ENCODE results near the gene TRMT11. TPM values are rescaled to one million over a fixed set of nuclear protein-coding genes. Genes with fewer than 3 reads are reported as not detected.
"Not testable (repeated sequence)": the region's sequence is repeated elsewhere in the genome, so short reads cannot be mapped to it uniquely, and the experiment has no call there.

The TRMT11 gene
- polyA plus RNA-seq (ENCODE audit: insufficient read depth in 1 of 5, insufficient read length in 5 of 5, low replicate concordance in 1 of 5): 10 to 100 TPM; 23.3 to 34.3 (median 28.3) TPM
- long read RNA-seq, donor 1, transcript TRMT11-201 (13 exons, 1,565 nt): major isoform, 10 of 10 reads
- long read RNA-seq, donor 1, partial matches to known transcripts: 0 of 10 reads
- long read RNA-seq, donor 1, other reads (novel, unspliced or antisense): 0 of 10 reads
- long read RNA-seq, donor 2, partial matches to known transcripts: 0 of 4 reads
- long read RNA-seq, donor 2, other reads (novel, unspliced or antisense): 0 of 4 reads
- long read RNA-seq, donor 3, partial matches to known transcripts: 0 of 1 reads
- long read RNA-seq, donor 3, other reads (novel, unspliced or antisense): 0 of 1 reads
- long read RNA-seq, donor 4, partial matches to known transcripts: 0 of 3 reads
- long read RNA-seq, donor 4, other reads (novel, unspliced or antisense): 0 of 3 reads
- long read RNA-seq, donor 5, partial matches to known transcripts: 0 of 4 reads
- long read RNA-seq, donor 5, other reads (novel, unspliced or antisense): 0 of 4 reads
- long read RNA-seq, donor 6, partial matches to known transcripts: 0 of 3 reads
- long read RNA-seq, donor 6, other reads (novel, unspliced or antisense): 0 of 3 reads
- long read RNA-seq, donor 7, transcript TRMT11-201 (13 exons, 1,565 nt): major isoform, 5 of 5 reads
- long read RNA-seq, donor 7, partial matches to known transcripts: 0 of 5 reads
- long read RNA-seq, donor 7, other reads (novel, unspliced or antisense): 0 of 5 reads
- long read RNA-seq, donor 8, partial matches to known transcripts: 0 of 2 reads
- long read RNA-seq, donor 8, other reads (novel, unspliced or antisense): 0 of 2 reads

DNA sequence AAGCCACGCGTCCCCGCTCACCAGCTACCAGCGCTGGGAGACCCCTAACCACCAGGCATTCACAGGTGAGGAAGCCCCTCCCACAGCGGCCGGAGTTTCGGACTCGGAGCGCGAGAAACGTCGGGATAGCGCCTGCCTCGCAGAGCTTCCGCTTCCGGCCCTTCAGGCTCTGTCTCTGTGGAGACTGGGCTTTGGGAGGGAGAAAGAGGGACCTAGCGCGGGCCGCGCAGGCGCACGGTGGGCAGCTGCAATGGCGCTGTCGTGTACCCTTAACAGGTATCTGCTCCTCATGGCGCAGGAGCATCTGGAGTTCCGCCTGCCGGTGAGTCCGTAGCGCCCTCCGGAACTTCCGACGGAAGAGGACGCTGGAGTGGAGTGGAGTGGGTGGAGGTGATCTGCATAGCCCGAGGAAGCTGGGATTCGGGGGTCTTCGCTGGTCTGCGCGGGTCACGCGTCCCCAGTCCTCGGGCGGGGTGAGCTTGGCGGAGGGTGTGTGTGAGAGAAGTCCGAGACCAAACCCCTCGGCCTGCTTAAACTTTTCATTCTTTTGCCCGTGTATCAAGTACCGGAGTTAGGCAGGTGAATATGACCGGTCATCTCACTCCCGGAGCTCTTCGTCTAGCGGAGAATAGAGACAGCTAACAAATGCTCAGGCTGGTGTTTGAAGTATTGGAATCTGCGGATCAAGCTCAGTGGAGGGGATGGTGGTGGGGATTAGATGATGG is at the start of gene TRMT11:
TSS of gene TRMT11 (plus strand) at position 240 of the 725 bp plus-strand sequence. CDS start at position 251, 11 bp downstream.
- peak; percentile 88 for DNase-seq

DNA sequence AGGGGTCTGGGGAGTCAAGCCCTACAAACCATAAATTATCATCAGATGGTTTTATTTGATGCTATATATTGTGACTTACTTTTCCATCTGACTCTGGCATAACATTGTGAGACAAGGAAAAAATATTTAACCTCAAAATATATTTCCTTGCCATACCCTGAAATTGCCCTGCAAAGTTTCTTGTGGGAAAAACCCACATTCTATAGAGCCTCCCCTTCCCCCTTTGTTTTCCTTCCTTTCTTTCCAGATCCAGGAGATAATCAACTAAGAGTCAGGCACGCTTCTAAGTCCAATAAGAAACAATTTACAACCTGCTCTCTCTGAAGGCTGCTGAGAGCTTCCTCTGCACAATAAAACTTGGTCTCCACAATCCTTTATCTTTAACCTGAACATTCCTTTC is 47.3 kb upstream of the TRMT11 start:
- DNase-seq: no peak

DNA sequence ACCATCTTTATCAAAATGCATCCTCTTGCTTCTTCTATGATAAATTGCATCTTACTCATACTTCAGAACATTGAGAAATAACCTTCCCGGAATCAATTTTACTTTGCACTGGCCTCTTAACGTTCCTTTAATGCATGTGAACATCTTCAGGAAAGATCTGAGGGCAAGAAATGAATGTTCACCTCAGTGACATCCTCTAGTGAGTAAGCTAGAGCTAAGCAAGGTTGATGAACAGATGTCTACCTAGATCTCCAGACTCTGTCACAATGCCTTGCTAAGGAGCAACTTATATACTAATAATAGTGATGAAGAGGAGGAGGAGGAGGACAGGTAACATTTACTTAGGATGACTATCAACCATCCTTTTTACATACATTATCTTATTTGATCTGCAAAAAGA is 46.5 kb upstream of the TRMT11 start:
- DNase-seq: no peak

DNA sequence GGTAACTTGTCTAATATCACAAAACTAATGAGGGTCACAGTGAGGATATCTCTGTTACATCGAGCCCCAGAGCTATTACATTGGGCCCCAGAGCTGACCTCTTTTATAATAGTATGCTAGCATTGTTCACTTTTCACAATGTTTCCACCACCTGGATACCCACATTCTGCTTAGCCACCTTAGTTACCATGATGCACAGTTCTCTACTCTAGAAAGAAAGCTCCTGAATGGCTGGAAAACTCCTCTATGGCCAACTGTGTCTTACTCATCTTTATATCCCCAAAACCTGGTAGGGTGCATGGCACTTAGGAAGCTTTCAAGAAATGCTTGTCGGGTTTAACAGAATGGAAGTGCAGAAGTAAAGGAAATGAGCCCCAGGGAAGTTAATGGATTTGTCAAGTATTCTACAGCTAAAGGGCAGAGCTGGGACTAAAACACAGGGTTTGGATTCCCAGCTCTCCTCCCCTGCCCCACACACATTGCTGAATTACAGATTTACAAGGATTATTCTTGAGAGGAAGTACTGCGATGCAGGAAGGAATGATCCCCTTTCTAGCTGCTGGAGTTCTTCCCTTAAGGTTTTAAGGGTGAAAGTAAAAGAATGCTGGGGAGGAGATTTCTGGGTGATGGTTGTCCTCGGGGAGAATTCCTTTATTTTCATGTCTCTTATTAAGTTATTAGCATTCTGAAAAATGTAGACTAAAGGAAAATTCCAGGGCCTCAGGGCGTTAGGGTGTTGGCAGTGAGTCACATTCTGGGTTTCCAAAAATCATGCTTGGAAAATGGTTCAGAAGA is 45.9 kb upstream of the TRMT11 start:
- DNase-seq: no peak

DNA sequence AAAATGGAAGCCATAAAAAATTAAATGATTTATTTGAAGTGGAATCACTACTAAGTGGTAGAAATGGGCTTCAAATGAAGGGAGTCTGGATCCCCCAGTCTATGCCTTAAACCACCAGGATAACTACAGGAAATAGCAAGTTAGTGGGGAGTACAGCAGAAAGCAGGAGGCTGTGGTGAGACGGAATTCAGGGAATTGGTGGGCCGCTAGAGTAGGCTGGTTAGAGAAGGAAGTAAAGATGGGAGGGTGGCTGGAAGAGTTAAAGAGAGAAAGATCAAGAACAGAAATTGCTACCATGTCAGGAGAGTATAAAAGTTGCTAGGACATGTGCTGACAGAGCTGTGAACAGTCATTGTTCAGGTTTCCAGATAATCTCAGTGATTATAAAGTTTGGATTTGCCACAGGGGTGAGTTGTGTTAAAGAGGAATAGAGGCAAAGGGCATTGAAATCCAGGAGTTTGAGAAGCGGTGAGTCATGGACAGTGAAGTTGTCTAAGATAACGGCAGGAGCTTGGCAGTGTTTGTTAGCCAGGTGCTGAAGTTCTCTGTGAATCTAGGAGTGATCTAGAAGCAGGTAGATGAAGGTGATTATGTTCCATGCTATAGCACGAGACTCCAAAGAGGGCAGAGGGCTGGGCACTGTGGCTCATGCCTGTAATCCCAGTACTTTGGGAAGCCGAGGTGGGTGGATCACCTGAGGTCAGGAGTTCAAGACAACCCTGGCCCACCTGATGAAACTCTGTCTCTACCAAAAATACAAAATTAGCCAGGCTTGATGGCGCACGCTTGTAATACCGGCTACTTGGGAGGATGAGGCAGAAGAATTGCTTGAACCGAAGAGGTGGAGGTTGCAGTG is 43.4 kb upstream of the TRMT11 start:
- no peak for DNase-seq

DNA sequence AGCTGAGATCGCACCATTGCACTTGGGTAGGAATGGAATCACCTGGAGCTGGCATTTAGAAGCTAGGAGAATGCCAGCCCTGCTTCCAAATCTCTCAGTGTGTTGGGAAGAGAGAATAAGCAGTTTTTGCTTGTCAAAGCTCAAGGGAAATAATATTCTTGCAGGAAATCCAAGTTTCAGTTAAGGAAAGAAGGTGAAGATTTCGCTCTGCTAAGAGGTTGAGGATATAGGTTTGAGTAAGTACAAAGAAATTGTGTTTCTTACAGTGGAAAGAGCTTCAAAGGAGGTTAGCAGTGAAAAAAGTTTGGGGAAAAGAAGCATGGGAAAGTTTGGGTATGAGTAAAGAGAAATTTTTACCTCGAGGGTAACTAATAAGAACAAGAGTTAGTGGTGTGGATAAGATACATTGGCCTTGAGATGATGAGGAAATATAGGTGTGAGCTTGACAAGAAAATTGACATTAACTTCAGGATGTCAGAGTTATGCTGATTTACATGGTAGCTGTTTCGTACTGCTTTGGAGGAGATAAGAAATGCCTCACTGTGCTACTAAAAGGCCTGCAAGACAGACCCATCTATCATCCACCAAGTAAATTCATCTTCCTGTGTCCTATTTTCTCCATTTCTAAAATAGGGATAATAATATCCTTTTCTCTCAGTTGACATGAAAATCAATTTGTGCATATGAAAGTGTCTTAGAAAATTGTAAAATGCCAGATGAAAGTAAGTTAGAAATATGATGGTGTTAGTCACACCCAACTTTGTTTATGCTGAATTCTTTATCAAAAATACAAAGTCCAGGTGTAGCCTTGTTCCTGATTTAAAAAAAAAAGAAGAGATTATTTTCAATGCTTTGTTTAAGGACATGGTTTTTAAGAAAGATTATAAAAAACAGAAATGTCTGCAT is 42.6 kb upstream of the TRMT11 start:
- DNase-seq: no peak

DNA sequence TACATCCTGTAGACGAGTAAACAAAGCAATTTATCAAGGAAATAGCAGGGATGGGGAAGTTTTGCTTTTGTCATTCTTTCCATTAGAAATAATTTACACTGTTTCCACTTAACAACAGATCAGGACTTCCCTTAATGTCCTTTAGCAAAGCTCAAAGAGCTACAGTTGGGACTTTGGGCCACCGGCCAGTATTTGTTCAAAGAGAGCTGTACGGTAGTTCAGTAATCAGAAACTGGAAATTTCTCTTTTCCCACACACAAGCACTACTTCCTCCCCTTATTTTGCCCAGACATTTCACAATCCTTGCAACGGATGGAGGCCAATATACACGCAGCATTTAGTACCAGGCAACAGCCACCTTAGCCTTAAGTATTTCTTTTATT is 41.9 kb upstream of the TRMT11 start:
- DNase-seq: peak; percentile 72 to 78

DNA sequence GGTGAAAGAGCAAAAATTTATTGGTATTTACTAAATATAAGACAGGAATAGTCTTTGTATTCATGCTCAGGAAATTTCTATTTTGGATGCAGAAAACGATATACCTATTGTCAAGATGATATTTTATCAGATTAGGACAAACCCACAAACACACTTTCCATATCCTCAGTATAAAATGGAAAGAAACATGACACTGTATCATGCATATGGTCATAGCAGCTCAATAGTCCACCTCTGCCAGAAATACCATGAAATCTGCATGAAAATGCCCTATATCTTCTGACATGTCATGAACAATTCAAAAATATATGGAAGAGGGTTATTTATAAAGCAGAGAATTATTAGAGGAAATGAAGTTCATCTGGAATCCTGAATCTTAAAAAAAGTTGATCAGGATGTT is 41.4 kb upstream of the TRMT11 start:
- DNase-seq: no peak

DNA sequence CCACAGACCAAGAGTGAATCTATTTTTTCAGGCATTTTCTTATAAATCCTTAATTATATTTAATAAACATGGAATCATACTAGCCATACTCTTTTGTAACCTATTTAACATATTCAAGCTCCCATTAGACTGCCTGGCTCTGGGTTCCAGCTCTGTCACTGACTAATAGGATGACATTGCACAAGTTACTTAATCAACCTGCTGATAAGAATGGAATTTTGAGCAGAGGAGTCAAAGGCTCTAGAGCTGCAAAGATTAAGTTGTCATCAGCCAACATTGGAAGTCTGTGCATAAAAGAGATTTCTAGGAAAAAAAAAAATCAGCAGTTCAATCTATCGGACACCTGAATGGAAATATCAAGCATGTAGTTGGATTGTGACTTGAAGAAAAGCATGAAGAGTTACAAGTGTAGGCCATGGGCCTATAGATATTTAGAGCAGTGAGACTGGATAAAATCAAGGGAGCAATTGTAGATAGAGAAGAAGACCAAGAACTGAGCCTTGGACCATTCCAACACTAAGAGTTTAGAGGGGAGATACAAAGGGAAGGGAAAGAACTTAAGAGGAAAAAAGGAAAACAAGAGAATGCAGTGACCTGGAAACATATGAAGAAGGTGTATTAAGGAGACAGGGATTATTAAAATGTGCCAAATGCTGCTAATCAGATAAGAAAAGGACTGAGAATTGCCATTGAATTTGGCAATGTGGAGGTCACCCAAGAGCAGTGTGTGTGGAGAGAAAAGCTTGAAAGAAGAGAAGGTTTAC is 40.8 kb upstream of the TRMT11 start:
- no peak for DNase-seq

DNA sequence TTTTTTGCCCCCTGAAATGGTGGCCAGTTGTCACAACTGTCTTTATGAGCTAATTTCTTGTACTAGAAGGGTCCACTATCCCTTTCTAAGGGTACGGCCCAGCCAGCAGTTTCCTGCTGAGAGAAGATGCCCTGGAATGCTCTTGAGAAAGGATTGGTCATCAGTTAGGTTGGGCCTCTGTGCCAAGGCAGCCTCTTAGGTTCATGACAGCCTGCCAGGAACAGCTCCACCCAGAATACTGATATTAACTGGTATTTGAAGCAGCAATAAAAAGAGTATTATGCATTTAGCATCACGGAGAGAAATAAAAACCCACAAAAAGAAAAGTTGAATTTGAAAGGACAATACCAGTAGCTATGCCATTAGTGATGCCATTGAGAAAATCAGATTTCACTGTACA is 38.7 kb upstream of the TRMT11 start:
- DNase-seq: no peak

DNA sequence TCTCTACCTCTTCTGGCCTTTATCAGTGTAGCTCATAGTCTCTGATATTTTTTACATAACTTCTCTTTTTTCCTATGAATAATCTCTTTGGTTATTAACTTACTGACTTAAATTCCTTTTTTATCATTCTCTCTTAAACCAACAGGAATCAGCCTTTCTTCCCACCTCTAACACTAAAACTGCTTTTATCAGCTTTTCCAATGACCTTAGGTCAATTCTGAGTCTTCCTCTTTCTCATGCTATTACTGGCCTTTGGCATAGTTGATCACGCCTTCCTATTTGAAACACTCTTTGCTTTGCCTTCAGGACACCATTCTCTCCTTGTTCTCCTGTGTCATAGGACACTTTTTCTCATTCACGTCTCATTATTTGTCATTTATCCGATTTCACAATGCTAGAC is 37.9 kb upstream of the TRMT11 start:
- no peak for DNase-seq

DNA sequence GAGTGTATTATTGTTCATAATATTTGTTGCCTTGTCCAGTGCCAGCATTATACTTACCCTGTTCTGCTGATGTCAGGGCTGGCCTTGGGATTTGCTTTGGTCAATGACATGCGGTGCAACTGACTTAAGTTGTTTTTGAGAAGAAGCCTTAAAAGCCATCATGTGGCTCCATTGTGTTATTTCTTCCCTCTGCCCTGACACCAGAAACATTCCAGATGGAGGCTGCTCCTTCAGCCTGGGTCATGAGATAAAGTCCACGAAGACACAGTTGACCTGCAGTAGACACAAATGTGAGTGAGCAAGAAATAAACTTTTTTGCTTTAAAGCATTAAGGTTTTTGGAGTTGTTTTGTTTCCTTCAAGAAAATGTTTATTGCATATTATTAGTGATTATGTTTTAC is 37.3 kb upstream of the TRMT11 start:
- no peak for DNase-seq

DNA sequence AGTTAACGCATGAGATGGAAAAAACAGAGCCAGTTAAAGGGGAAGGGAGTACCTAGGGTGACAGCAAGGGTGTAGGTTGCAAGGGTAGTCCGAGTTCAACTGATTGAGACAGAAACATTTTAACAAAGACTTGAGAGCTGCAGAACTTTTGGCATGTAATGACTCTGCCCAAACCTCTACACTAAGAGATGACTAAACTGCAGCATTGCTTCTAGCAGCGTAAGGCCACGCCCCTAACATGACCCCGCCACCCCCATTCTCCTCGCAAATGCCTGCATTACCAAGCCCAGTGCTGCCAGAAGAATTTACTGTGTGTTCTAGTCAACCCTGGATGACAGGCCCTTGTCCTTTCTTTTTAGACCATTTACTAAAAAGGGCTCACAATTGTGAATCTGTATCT is 36.0 kb upstream of the TRMT11 start:
- DNase-seq: no peak

DNA sequence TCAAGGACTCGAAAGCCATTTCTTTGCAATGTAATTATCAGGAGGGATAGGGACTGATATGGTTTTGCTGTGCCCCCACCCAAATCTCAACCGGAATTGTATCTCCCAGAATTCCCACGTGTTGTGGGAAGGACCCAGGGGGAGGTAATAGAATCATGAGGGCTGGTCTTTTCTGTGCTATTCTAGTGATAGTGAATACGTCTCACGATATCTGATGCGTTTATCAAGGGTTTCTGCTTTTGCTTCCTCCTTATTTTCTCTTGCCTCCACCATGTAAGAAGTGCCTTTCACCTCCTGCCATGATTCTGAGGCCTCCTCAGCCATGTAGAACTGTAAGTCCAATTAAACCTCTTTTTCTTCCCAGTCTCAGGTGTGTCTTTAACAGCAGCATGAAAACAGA is 35.6 kb upstream of the TRMT11 start:
- not testable (repeated sequence) for DNase-seq

DNA sequence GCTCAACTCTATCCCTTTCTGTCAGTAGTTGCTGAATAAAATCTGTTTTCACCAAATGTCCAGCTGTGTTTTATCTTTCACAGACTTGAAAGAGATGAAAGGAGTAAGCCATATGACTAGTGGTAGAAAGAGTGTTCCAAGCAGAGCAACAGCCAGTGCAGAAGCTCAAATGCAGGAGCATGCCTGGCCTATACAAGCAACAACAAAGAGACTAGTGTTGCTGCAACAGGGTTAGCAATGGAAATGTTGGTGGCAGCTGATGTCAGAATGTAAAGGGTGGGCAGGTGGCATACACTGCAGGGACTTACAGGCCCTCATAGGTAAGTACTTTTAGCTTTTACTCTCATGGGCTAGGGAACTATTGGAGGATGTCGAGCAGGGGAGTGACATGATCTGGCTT is 35.0 kb upstream of the TRMT11 start:
- no peak for DNase-seq

DNA sequence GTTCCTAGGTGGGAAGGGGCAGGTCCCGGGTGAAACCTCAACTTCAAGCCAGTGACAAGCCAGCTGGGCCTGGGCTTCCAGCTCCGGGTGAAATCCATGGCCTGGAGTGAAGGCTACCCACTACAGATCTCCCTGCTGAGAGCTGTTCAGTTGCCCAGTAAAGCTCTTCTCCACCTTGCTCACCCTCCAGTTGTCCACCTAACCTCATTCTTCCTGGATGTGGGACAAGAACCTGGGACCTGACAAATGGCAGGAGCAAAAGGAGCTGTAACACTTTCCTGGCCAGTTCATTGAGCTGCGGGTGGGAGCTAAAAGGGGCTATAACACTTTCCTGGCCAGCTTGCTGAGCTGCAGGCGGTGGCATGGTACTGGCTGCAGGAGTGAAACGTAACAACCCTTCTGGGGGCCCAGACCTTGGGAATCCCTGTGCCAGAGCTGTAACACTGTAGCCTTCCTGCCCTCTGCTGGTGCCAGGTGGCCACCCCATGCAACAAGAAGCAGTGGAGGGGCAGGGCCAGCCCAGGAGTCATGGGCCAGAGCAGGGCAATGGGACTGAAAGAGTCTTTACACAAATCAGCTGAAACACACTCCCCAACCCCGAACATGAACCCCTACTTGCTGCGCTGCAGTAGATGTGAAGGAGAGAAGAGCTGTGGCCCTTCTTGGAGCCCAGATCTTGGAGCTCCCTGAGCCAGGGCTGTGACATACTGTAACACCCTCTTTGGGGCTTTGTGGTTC is 33.4 kb upstream of the TRMT11 start:
- DNase-seq: no peak

DNA sequence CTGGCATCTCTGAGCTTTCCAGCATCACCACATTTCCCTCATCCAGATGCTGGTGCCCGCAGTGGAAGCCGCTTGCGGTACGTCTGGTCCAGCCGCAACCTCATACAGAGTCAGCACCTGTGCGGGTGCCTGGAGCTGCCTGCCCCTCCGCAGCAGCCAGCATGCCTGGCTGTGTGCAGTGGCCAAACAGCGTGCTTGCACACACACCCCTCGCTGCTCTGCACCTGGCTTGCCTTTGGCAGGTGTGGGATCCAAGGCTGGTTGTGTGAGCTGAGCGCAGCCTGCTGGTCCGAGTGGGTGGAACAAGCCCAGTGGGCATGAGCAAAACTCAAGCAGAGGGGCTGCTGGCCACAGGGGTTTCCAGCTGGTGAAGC is 32.9 kb upstream of the TRMT11 start:
- no peak for DNase-seq
